GM19240 (cell line): ENCODE data around the gene CENATAC.
"Not testable (repeated sequence)": the region's sequence is repeated elsewhere in the genome, so short reads cannot be mapped to it uniquely, and the experiment has no call there.

Source experiments
- DNase-seq: peaks from one replicate; pipeline ENCODE4 v3.0.0; 2011; ENCODE audit warnings: low spot score; ENCODE audit not compliant: insufficient read length

Gene CENATAC

GRCh38 chr11:119051440-119052162, 53.7 kb downstream of the CENATAC start:
- DNase-seq = no peak

GRCh38 chr11:119052163-119052814, 54.4 kb downstream of the CENATAC start:
- no peak for DNase-seq

- no peak for DNase-seq
These were observed 56.5 kb downstream of the CENATAC start for GRCh38 chr11:119054418-119054817.

- DNase-seq = no peak
These were observed 58.0 kb downstream of the CENATAC start for GRCh38 chr11:119055901-119056300.

GRCh38 chr11:119056421-119056999, 58.6 kb downstream of the CENATAC start:
- peak; percentile 35 for DNase-seq

- DNase-seq = peak; percentile 99
These were observed 59.2 kb downstream of the CENATAC start, which contains the start of gene HYOU1 for GRCh38 chr11:119057000-119057769. Gene HYOU1, minus strand, starts transcription at chr11:119057205. Its CDS starts 1,045 bp downstream, at chr11:119056160.

GRCh38 chr11:119059128-119059527, 61.2 kb downstream of the CENATAC start:
- DNase-seq = not testable (repeated sequence)

GRCh38 chr11:119061256-119061655, 63.3 kb downstream of the CENATAC start:
- no peak for DNase-seq

- DNase-seq = no peak
These were observed 64.8 kb downstream of the CENATAC start for GRCh38 chr11:119062779-119063178.

GRCh38 chr11:119065369-119065768, 67.4 kb downstream of the CENATAC start:
- DNase-seq = peak; percentile 51
